ENCODE data around the gene APPL2. TPM values are rescaled to one million over a fixed set of nuclear protein-coding genes. Genes with fewer than 3 reads are reported as not detected.

Gene APPL2
- total RNA-seq = 22.5 and 25.2 TPM in 2 replicates

GRCh38 chr12:105235732-105236476 is at the start of gene APPL2:
Gene APPL2 (minus strand): TSS chr12:105236174. CDS start chr12:105236012, 162 bp downstream.

Other genes with a start within 250 kb of the APPL2 start
- gene NOPCHAP1, start 249.9 kb downstream of the APPL2 start, total RNA-seq = 10.9 TPM in 2 replicates
- gene ALDH1L2, start 151.7 kb downstream of the APPL2 start, total RNA-seq = 2.4 and 2.5 TPM in 2 replicates
- gene WASHC4, start 128.4 kb downstream of the APPL2 start, total RNA-seq = 245 and 299 TPM in 2 replicates
- 64.4 and 81.3 TPM in 2 replicates for gene C12orf75, start 94.5 kb upstream of the APPL2 start, total RNA-seq

Data from thoracic aorta endothelial cell (primary cell).